ENCODE measurements around the gene ROR2. TPM values are rescaled to one million over a fixed set of nuclear protein-coding genes. Genes with fewer than 3 reads are reported as not detected.

The ROR2 gene
- total RNA-seq, 1 experiment from 2014 or later, result 2.7 TPM

DNA sequence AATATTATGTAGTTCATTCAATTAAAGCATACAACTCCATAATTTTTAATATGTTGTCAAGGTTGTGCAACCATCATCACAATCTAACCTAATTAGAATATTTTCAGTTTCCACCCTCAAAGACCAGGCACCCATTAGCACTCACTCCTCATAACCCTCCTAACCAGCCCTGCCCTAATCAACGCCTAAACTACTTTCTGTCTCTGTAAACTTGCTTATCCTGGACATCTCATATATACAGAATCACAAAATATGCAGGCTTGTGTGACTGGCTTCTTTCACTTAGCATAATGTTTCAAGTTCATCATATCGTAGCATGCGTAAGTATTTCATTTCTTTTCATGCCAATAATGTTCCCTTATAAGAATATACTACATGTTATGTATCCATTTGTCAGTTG, 391.6 kb downstream of the ROR2 start:
- Histone ChIP-seq H2BK5ac (ENCODE audit: insufficient read length, low read length) (no peak overlapping the region), H2AK5ac (ENCODE audit: insufficient read length, low read length) (no peak overlapping the region), H2BK15ac (ENCODE audit: low read depth, low read length) (no peak overlapping the region), H3K23ac (ENCODE audit: insufficient read length, low read depth, low read length) (no peak overlapping the region), H4K91ac (ENCODE audit: insufficient read length, low read depth, low read length) (no peak overlapping the region), H3K4ac (ENCODE audit: low read depth, low read length) (no peak overlapping the region), H3K4me1 (ENCODE audit: insufficient read depth, low read length) (no peaks in the 10 kb centered on the region; the same call in 1 of the 2 replicates), H3K9me3 (ENCODE audit: control insufficient read depth, low read depth, low read length) (no peaks in the 10 kb centered on the region), H2BK12ac (ENCODE audit: insufficient read length, low read depth, low read length) (no peak overlapping the region), H4K8ac (replicated peaks; ENCODE audit: insufficient read length, low read depth, low read length) (no peak overlapping the region), H3K9ac (ENCODE audit: extremely low read depth, insufficient read length, low read length) (no peak overlapping the region), H3K27me3 (ENCODE audit: insufficient read depth, low read length) (no peaks in the 10 kb centered on the region), H3T11ph (ENCODE audit: low read length) (no peak overlapping the region), H3K79me1 (ENCODE audit: insufficient read depth, low read depth, low read length, poor library complexity, severe bottlenecking) (no peaks in the 10 kb centered on the region), H4K20me1 (ENCODE audit: control insufficient read depth, insufficient read depth, insufficient read length) (no peaks in the 10 kb centered on the region), H3K27ac (ENCODE audit: insufficient read length, low read depth, low read length) (no peak overlapping the region), H3K4me2 (ENCODE audit: insufficient read depth, insufficient read length, low read length) (no peak overlapping the region), H3K56ac (ENCODE audit: insufficient read length, low read depth, low read length) (no peak overlapping the region), H4K5ac (ENCODE audit: insufficient read length, low read depth, low read length) (no peak overlapping the region), H3K14ac (ENCODE audit: insufficient read depth, low read length) (no peak overlapping the region), H3K79me2 (ENCODE audit: insufficient read depth, low read length) (no peaks in the 10 kb centered on the region), H2AFZ (ENCODE audit: low read length) (no peak overlapping the region), H3K18ac (ENCODE audit: insufficient read length, low read depth, low read length) (no peak overlapping the region), H3K23me2 (ENCODE audit: insufficient read length, low read depth, low read length, poor library complexity, severe bottlenecking) (no peaks in the 10 kb centered on the region), H2BK120ac (ENCODE audit: low read depth, low read length, poor library complexity, severe bottlenecking) (no peak overlapping the region), H2BK20ac (ENCODE audit: low read depth, low read length, poor library complexity, severe bottlenecking) (no peak overlapping the region)
- no peaks in the 10 kb centered on the region for H3K36me3 Mint-ChIP-seq (ENCODE audit: insufficient read depth in 1 of 3, low read depth in 3 of 3)
- H3K9me3 Mint-ChIP-seq, result no peaks in the 10 kb centered on the region
- peaks cover 28 to 38% of the 10 kb centered on the region in 2 experiments for H3K4me1 Mint-ChIP-seq
- no peaks in the 10 kb centered on the region for H3K27me3 Mint-ChIP-seq (ENCODE audit: low read depth)
- no peak for DNase-seq
- TF ChIP-seq, protein P1, sequence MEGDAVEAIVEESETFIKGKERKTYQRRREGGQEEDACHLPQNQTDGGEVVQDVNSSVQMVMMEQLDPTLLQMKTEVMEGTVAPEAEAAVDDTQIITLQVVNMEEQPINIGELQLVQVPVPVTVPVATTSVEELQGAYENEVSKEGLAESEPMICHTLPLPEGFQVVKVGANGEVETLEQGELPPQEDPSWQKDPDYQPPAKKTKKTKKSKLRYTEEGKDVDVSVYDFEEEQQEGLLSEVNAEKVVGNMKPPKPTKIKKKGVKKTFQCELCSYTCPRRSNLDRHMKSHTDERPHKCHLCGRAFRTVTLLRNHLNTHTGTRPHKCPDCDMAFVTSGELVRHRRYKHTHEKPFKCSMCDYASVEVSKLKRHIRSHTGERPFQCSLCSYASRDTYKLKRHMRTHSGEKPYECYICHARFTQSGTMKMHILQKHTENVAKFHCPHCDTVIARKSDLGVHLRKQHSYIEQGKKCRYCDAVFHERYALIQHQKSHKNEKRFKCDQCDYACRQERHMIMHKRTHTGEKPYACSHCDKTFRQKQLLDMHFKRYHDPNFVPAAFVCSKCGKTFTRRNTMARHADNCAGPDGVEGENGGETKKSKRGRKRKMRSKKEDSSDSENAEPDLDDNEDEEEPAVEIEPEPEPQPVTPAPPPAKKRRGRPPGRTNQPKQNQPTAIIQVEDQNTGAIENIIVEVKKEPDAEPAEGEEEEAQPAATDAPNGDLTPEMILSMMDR (conservative IDR thresholded peaks at IDR 0.05), result no peak
- no peak overlapping the region for H3K4me3 Mint-ChIP-seq
- no peak overlapping the region for H3K27ac Mint-ChIP-seq
- no CpG with 5 or more reads among the region's 3 CpGs for WGBS (ENCODE audit: extremely low coverage, insufficient read length, low lambda C conversion rate)
